GM12891 (cell line): ENCODE measurements around the gene C9orf57.
"Not testable (repeated sequence)": the region's sequence is repeated elsewhere in the genome, so short reads cannot be mapped to it uniquely, and the experiment has no call there.

Experiments used
- PAX5 ChIP-seq: IDR thresholded peaks from 2 replicates; pipeline ENCODE4 v1.6.1; 2011; ENCODE audit warnings: low read length, moderate library complexity, mild to moderate bottlenecking; ENCODE audit not compliant: insufficient read depth, severe bottlenecking
- POLR2A ChIP-seq: IDR thresholded peaks from 2 replicates; pipeline ENCODE4 v1.6.1; 2011; ENCODE audit warnings: low read depth, low read length, control low read depth
- POLR2AphosphoS5 ChIP-seq: IDR thresholded peaks from 2 replicates; pipeline ENCODE4 v1.6.1; 2011; ENCODE audit warnings: low read depth, low read length, control low read depth
- SPI1 ChIP-seq: IDR thresholded peaks from 2 replicates; pipeline ENCODE4 v1.6.1; 2011; ENCODE audit warnings: low read depth, low read length, control low read depth
- TAF1 ChIP-seq: IDR thresholded peaks from 2 replicates; pipeline ENCODE4 v1.6.1; 2011; ENCODE audit warnings: low read depth, low read length, control low read depth

- not testable (repeated sequence) for TF ChIP-seq TAF1, POLR2A, POLR2AphosphoS5, SPI1, PAX5
These were observed 52.7 kb downstream of the C9orf57 start for GRCh38 chr9:72007726-72008125.
